GM12892 (cell line): Measurements from ENCODE around the gene NUP210L.

Experiments used
- POLR2A ChIP-seq: IDR thresholded peaks from 2 replicates; pipeline ENCODE4 v1.6.1; 2011; ENCODE audit warnings: low read depth, low read length, control low read depth
- POLR2AphosphoS5 ChIP-seq: IDR thresholded peaks from 2 replicates; pipeline ENCODE4 v1.6.1; 2011; ENCODE audit warnings: low read depth, low read length, control low read depth
- TAF1 ChIP-seq: IDR thresholded peaks from 2 replicates; pipeline ENCODE4 v1.6.1; 2011; ENCODE audit warnings: low read depth, mild to moderate bottlenecking, control low read depth, low read length, borderline replicate concordance

DNA sequence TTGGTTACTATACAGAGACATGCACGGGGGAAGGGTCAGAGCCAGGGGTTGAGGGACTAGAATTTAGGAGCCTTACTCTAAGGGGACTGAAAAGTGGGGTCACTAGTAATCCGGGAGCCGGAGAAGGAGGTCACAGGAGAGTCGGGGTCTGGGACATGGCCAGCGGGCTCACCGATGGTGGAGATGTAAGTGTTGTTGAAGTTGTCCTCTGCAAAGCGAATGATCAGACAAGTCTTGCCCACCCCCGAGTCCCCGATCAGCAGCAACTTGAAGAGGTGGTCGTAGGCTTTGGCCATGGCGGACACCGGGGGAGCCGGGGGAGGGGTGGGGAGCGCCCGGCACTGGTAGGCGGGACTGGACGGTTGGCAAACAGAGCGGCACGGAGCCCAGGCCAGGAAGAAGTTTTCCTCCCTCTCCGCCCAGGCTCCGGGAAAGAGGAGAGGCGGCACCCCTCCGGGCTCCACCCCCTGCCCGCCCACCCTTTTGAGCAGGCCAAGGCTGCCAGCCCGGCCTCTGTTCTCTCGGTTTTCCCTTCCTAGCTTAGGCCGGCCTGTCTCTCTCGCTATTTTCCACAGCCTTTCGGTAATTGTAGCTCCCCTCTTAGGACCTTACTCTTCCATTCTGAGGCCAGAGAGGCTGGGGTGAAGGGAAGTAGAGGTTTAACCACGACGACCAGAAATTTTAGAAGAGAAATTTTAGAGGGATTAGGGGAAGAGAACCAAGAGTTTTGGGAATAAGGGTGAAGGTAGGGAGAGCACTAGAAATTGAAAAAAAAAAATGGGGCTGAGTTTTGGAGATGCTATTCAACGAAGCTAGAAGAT, 168.7 kb downstream of the NUP210L start, which contains the start of gene RAB13:
- no peak for TF ChIP-seq POLR2A
- no peak for TF ChIP-seq POLR2AphosphoS5
- no peak for TF ChIP-seq TAF1
